ENCODE results near the gene PSD2.

The PSD2 gene

DNA sequence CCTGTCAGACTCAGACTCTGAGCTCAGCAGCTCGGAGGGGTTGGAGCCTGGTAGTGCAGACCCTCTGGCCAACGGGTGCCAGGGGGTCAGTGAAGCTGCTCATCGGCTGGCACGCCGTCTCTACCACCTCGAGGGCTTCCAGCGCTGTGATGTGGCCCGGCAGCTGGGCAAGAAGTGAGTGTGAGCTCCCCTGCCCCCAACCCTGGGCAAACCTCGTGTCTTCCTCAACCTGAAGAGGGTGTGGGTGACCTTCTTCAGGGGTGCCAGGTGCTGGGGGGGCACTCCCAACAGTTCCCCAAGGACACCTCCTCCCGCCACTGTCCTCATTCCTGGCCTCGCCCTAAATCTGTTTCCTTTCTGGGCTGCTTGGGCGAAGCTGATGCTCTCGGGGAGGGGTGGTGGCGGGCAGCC is 18.6 kb downstream of the PSD2 start:
- DNase-seq: no peak

GRCh38 chr5:139814704-139815280 is 19.2 kb downstream of the PSD2 start:
- DNase-seq: no peak

- DNase-seq: no peak
Measured at GRCh38 chr5:139816566-139816965, 21.0 kb downstream of the PSD2 start.

DNA sequence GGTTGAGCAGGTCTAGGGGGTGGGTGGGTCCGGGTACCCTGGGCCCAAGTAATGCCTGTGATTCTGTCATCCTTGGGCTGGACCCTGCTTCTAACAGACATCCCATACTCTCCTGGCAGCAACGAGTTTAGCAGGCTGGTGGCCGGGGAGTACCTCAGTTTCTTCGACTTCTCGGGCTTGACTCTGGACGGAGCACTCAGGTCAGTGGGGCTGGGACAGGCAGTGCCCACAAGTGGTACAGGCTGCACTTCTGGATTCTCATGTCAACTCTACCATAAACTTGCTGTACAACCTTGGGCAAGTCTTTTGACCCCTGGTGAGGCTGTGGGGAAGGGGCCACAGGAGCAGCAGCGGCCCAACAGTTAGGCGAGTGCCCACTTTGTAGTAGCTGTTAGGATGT is 21.8 kb downstream of the PSD2 start:
- no peak for DNase-seq

DNA sequence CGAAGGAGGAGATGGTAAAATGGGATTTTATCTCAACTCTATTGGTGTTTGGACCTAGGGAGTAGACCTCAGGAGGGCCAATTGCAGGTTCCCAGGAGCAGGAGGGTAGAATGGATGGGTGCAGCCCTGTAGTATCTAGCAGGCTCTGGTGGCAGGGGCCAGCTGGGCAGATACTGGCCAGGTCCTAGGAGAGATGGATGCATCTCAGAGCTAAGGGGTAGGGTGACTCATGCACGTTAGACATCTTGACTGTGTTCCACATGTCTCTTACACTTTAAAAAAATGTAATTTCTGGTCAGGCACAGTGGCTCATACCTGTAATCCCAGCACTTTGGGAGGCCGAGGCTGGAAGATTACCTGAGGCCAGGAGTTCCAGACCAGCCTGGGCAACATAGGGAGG is 22.4 kb downstream of the PSD2 start:
- no peak for DNase-seq

GRCh38 chr5:139820130-139820529 is 24.5 kb downstream of the PSD2 start:
- DNase-seq: no peak

DNA sequence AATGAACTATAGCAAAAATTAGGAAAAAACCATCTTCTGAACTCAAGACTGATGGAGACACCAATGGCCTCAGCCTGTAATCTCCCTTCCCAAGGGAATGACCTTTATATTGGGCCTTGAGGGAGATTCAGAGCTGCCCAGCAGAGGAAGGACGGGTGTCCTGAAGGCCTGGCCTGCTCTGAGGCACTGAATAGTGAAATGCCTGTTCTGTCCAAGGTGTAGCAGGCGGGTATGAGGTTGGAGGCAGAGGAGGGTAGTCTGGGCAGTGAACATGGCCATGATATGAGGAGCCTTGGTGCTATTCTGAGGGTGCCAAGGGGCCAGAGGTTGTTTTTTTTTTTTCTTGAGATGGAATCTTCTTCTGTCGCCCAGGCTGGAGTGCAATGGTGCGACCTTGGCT is 25.0 kb downstream of the PSD2 start:
- no peak for DNase-seq

DNA sequence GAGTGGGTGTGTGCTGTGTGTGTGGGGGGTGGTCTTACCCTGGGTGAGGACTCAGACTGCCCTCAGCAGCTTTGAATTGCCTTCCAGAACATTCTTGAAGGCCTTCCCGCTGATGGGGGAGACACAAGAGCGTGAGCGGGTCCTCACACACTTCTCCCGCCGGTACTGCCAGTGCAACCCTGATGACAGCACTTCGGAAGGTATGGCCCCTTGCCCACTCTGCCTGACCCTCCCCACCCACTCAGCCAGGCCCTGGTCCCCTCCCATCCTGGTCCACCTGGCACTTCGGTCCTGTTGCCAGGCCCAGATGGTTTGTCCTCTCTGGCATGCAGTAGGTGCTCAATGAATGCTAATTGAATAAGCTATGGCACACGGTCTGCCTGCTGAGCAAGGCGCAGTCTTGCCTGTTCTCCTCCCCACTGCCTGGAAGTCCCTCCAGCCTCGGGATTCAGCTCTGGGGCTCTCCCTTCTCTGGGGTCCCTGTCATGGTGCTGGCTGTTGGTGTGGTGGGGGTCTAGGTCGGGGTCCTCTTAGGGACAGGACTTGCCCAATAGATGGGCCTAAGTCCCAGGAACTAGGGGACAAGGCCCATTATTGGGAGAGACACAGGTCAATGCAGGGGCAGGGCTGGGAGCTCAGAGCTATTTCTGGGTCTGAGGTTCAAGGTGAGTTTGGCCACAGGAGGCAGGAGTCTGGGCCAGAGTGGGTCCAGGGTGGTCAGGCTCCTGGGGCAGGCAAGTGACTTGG is 26.4 kb downstream of the PSD2 start:
- no peak for DNase-seq

DNA sequence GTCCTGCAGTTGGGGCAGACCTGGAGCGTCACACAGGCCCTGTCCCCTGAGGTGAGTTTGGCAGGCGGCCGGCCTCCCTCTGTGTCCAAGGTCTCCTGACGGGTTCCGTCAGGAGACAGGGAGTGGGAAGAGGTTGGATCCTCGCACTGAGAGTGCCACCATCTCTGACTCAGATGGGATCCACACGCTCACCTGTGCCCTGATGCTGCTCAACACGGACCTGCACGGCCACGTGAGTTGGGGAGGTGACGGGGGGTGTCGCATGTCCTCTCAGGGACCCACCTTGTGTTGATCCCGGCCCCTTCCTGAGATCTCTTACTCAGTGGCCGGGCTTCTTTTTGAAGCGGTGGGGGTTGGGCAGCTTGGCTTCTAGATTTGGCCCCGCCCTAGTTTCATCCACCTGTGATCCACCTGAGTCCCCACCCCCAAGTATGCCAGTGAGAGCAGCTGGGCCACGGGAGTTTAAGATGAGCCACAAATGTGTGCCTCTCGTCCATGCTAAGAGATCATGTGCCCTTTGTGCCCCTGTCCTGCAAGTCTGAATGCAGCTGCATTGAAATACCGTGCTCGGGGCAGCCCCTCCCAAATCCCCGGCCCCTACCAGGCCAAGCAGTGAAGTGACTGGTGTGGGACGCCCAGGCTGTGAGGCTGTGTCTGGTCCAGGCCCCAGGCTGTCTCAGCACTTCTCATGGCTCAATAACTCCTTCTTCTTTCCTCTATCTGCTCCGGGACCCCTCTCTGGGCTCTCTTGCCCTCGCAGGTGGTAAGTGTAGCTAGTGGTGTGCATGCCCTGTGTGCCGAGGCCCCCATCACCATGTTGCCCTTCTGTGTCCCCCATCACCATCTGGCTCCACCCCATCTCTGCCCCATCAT is 27.2 kb downstream of the PSD2 start:
- DNase-seq: no peak

- no peak for DNase-seq
Measured at GRCh38 chr5:139823757-139824355, 28.2 kb downstream of the PSD2 start.

DNA sequence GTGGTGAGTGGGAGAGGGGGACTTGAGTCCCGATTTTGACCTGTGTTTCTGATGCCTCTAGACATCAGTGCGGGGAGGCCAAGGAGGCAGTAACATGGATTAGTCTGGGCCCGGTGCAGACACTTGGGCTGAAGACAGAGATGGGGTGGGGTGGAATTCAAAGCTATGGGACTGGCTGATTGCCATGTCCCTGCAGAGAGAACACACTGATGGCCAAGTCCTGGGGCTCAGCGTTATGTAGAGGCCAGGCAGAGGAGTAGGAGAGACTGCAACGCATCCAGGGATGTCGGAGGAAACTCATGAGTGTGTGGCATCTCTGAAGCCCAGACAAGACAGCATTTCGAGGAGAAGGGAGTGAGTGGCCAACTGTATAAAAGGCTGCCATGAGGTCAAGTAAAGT is 30.1 kb downstream of the PSD2 start:
- no peak for DNase-seq

- no peak for DNase-seq
Measured at GRCh38 chr5:139828207-139828895, 32.7 kb downstream of the PSD2 start.

- no peak for DNase-seq
Measured at GRCh38 chr5:139829471-139829870, 33.9 kb downstream of the PSD2 start.

DNA sequence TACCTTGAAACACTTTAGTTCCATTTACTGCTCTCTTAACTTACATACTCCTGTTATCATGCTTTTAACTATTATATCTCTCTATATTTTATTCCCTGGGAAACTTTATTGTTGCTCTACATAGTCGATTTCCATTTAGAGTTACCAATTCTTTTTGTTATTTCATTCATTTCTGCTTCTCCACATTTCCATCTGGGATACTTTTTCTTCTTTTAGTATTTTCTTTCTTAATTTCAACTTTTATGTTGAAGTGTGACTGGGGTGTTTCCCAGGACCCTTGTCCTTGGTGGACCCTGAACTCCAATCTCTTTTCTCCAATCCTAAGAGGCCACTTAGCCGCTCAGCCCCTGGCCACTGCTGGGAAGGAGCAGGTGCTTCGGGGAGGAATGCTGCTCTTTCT is 36.0 kb downstream of the PSD2 start:
- DNase-seq: no peak

DNA sequence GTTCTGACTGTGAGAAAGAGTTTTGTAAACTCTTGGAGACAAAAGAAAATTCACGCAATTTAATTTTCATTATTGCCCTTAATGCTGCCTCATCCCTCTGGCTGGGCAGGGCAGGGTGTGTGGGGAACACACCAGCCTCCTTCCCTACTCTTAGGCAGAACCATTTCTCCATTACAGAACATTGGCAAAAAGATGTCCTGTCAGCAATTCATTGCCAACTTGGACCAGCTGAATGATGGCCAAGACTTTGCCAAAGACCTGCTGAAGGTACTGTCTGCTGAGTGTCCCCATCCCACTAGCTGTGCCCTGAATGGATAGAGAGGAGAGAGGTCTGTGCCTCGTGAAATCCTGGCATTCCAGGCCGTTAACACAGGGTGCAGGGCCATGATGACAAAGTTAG is 37.9 kb downstream of the PSD2 start:
- DNase-seq: no peak

- no peak for DNase-seq
Measured at GRCh38 chr5:139835656-139836055, 40.0 kb downstream of the PSD2 start.

GRCh38 chr5:139836469-139837208 is 41.0 kb downstream of the PSD2 start:
- no peak for DNase-seq

DNA sequence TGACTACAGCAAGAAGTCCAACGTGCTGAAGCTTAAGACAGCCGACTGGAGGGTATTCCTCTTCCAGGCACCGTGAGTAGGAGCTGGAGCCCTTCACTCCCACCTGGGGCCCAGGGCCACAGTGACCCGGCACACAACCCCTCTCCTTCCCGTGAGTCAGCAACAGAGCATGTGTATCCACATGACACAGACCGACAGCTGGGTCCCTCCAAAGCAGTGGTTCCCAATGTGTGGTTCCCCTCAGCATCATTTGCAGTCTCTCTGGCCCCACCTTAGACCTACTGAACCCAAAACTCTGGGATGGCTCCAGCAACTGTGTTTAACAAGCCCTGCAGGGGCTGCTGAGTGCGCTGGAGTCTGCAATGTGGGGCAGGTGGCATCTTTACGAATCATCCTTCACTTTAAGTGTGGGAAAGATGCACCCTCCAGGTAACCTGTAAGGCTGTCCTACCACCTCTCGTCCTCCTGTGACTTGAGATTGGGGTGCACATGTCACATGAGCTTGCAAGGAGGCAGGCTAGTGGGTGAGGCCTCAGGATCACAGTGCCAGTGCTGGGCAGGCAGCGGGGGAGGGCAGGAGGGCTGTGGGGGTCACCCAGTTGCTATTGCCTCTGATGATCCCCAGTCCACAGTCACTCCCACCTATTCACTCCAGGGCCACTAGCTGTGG is 42.2 kb downstream of the PSD2 start:
- DNase-seq: no peak

DNA sequence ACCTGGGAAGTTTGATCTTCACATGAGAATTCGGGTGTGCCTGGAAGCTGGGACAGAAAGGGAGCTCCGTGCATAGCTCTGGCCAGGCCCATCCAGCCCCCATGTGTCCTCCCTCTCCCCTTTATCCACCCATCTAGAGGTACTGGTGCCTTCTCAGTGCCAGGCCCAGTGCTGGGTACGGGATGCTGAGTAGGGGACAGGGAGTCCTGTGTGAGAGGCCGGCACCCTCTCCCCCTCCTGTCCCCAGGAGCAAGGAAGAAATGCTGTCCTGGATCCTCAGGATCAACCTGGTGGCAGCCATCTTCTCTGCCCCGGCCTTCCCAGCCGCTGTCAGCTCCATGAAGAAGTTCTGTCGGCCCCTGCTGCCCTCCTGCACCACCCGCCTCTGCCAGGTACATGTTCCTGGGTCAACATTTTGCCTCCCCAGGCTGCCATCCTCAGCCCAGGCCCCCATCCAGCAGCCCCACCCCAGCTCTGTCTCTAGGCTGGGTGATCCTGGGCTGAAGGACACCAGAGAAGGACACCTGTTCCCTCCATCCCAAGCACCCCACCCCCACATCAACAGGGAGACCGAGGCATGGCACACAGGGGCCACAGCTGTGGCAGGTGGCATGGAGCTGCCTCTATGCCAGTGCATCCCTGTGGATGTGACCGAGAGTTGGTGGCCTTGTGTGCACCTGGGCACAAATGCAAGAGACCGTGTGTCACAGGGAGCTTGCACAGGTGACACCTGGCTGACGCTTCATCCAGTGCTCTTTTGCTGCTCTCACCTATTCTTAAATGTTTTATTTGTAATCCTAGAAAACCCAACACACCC is 43.0 kb downstream of the PSD2 start:
- DNase-seq: no peak

DNA sequence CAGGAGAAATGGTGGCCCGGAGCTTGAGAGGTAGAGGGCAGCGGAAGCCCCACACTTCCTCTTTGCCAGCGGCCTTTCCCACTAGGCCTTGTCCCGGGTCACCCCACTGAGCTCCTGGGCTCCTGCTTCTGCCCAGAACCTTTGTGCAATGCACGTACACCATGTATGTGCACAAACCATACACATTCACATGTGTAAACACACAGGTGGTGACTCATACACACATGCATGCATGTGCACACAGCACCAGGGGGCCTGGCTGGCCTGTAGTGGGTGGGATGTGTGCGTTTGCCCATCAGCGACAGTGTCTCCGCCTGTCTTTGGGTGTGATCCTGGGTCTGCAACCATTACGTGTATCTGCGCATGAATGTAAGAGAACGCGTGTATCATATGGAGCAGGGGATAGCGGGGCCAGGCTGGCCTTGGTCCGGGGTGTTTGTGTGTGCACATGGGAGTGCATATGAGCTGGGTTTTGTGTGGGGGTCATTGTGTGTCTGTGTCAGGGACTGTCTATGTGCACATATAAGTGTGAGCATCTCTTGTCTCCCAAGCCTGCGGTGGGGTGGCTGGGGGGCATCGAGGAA is 43.7 kb downstream of the PSD2 start:
- DNase-seq: no peak
